Muscle layer of colon (tissue), 2 donors: ENCODE data around the gene SPTAN1.
"Not testable (repeated sequence)": the region's sequence is repeated elsewhere in the genome, so short reads cannot be mapped to it uniquely, and the experiment has no call there.

Source experiments
- H3K27ac ChIP-seq: one replicate; pipeline ENCODE4 v1.7.0; 2013; ENCODE audit warnings: low read depth, mild to moderate bottlenecking, low read length, moderate library complexity
- H3K27me3 ChIP-seq, 2 donors: one replicate each; pipeline ENCODE4 v1.7.0; 2013; ENCODE audit warnings: low read length in 2 of 2, mild to moderate bottlenecking in 2 of 2; ENCODE audit not compliant: insufficient read depth in 2 of 2, control insufficient read depth in 1 of 2
- H3K36me3 ChIP-seq: one replicate; pipeline ENCODE4 v1.7.0; 2013; ENCODE audit warnings: mild to moderate bottlenecking, low read length; ENCODE audit not compliant: insufficient read depth
- H3K4me1 ChIP-seq: one replicate; pipeline ENCODE4 v1.7.0; 2013; ENCODE audit warnings: mild to moderate bottlenecking, low read length; ENCODE audit not compliant: insufficient read depth
- H3K4me3 ChIP-seq, 2 donors: one replicate each; pipeline ENCODE4 v1.7.0; 2013; ENCODE audit warnings: low read length in 2 of 2, low read depth in 1 of 2, mild to moderate bottlenecking in 1 of 2, moderate library complexity in 1 of 2
- H3K9ac ChIP-seq: one replicate; pipeline ENCODE4 v1.7.0; 2013; ENCODE audit warnings: low read length
- H3K9me3 ChIP-seq: one replicate; pipeline ENCODE4 v1.7.0; 2013; ENCODE audit warnings: mild to moderate bottlenecking, low read length
- donor health status: abdominal sarcoma.
- donor health status: Adenocarcinoma of cecum.

Gene SPTAN1

GRCh38 chr9:128635266-128636023 lies 83.1 kb downstream of the SPTAN1 start:
- no peaks in the 10 kb centered on the region for H3K9me3 ChIP-seq
- peak overlapping the region; percentile 35 for H3K27ac ChIP-seq
- H3K4me3 ChIP-seq: no peak overlapping the region
- peaks cover 17% of the 10 kb centered on the region for H3K4me1 ChIP-seq
- H3K36me3 ChIP-seq: peaks cover 36% of the 10 kb centered on the region
- H3K9ac ChIP-seq: no peak overlapping the region
- H3K27me3 ChIP-seq: no peaks in the 10 kb centered on the region

- peaks cover 17% of the 10 kb centered on the region for H3K4me1 ChIP-seq
- H3K36me3 ChIP-seq: peaks cover 35% of the 10 kb centered on the region
- H3K9me3 ChIP-seq: no peaks in the 10 kb centered on the region
- no peaks in the 10 kb centered on the region for H3K27me3 ChIP-seq
- no peak overlapping the region for H3K4me3 ChIP-seq
- H3K9ac ChIP-seq: no peak overlapping the region
- peak overlapping the region; percentile 35 for H3K27ac ChIP-seq
These were observed 83.6 kb downstream of the SPTAN1 start for GRCh38 chr9:128636024-128636390.

GRCh38 chr9:128636556-128637530 lies 84.5 kb downstream of the SPTAN1 start:
- Histone ChIP-seq H3K27ac (no peak overlapping the region), H3K9me3 (no peaks in the 10 kb centered on the region), H3K27me3 (no peaks in the 10 kb centered on the region), H3K36me3 (peaks cover 29% of the 10 kb centered on the region), H3K4me1 (peaks cover 17% of the 10 kb centered on the region), H3K9ac (no peak overlapping the region), H3K4me3 (no peak overlapping the region)

GRCh38 chr9:128637656-128638055 lies 85.3 kb downstream of the SPTAN1 start:
- H3K9ac ChIP-seq: no peak overlapping the region
- no peaks in the 10 kb centered on the region for H3K9me3 ChIP-seq
- peaks cover 21% of the 10 kb centered on the region for H3K36me3 ChIP-seq
- H3K4me3 ChIP-seq: no peak overlapping the region
- no peaks in the 10 kb centered on the region for H3K27me3 ChIP-seq
- H3K4me1 ChIP-seq: peaks cover 17% of the 10 kb centered on the region
- no peak overlapping the region for H3K27ac ChIP-seq

- Histone ChIP-seq H3K9ac (no peak overlapping the region), H3K27me3 (no peaks in the 10 kb centered on the region), H3K27ac (no peak overlapping the region), H3K4me3 (no peak overlapping the region), H3K36me3 (peaks cover 12% of the 10 kb centered on the region), H3K9me3 (no peaks in the 10 kb centered on the region), H3K4me1 (peaks cover 17% of the 10 kb centered on the region)
These were observed 86.2 kb downstream of the SPTAN1 start for GRCh38 chr9:128638580-128638979.

GRCh38 chr9:128640603-128641002 lies 88.2 kb downstream of the SPTAN1 start:
- H3K4me3 ChIP-seq: no peak overlapping the region
- H3K4me1 ChIP-seq: peaks cover 7% of the 10 kb centered on the region
- no peak overlapping the region for H3K27ac ChIP-seq
- no peaks in the 10 kb centered on the region for H3K9me3 ChIP-seq
- H3K36me3 ChIP-seq: no peaks in the 10 kb centered on the region
- no peaks in the 10 kb centered on the region for H3K27me3 ChIP-seq
- H3K9ac ChIP-seq: no peak overlapping the region

- Histone ChIP-seq H3K27me3 (no peaks in the 10 kb centered on the region), H3K4me3 (no peak overlapping the region), H3K9ac (no peak overlapping the region), H3K4me1 (no peaks in the 10 kb centered on the region), H3K9me3 (no peaks in the 10 kb centered on the region), H3K27ac (no peak overlapping the region), H3K36me3 (no peaks in the 10 kb centered on the region)
These were observed 90.4 kb downstream of the SPTAN1 start for GRCh38 chr9:128642675-128643245.

- Histone ChIP-seq H3K9ac (no peak overlapping the region), H3K4me1 (no peaks in the 10 kb centered on the region), H3K9me3 (no peaks in the 10 kb centered on the region), H3K27me3 (no peaks in the 10 kb centered on the region), H3K4me3 (no peak overlapping the region), H3K36me3 (no peaks in the 10 kb centered on the region), H3K27ac (no peak overlapping the region)
These were observed 91.3 kb downstream of the SPTAN1 start for GRCh38 chr9:128643519-128644300.

- H3K27ac ChIP-seq, H3K27me3 ChIP-seq, H3K4me3 ChIP-seq, H3K9me3 ChIP-seq, H3K36me3 ChIP-seq, H3K4me1 ChIP-seq, H3K9ac ChIP-seq: not testable (repeated sequence)
These were observed 95.8 kb downstream of the SPTAN1 start for GRCh38 chr9:128648206-128648605.

- H3K27ac ChIP-seq: no peak overlapping the region
- no peaks in the 10 kb centered on the region for H3K27me3 ChIP-seq
- H3K4me3 ChIP-seq: no peak overlapping the region
- no peaks in the 10 kb centered on the region for H3K36me3 ChIP-seq
- no peaks in the 10 kb centered on the region for H3K9me3 ChIP-seq
- H3K9ac ChIP-seq: no peak overlapping the region
- H3K4me1 ChIP-seq: peaks cover 3% of the 10 kb centered on the region
These were observed 99.4 kb downstream of the SPTAN1 start for GRCh38 chr9:128651798-128652197.

GRCh38 chr9:128653908-128654307 lies 101.5 kb downstream of the SPTAN1 start:
- H3K9ac ChIP-seq: no peak overlapping the region
- no peaks in the 10 kb centered on the region for H3K27me3 ChIP-seq
- H3K9me3 ChIP-seq: no peaks in the 10 kb centered on the region
- H3K27ac ChIP-seq: no peak overlapping the region
- H3K36me3 ChIP-seq: no peaks in the 10 kb centered on the region
- no peak overlapping the region for H3K4me3 ChIP-seq
- peaks cover 3% of the 10 kb centered on the region for H3K4me1 ChIP-seq
